GM11168 (cell line): ENCODE results near the gene FASTKD3.

ENCODE experiments used
- in situ Hi-C: fragments of 300-500 bp; cut with MboI; formaldehyde crosslinking; loops from one replicate; pipeline ENCODE4 v1.12.0; 2022; ENCODE audit warnings: low sequenced_read_pairs; ENCODE audit not compliant: unreplicated experiment

Gene FASTKD3

GRCh38 chr5:7851617-7852289 is 17.1 kb downstream of the FASTKD3 start:
- in situ Hi-C loops: no loop called here

- in situ Hi-C loops: no loop called here
Measured at GRCh38 chr5:7851240-7851592, 17.6 kb downstream of the FASTKD3 start.

- in situ Hi-C loops: no loop called here
Measured at GRCh38 chr5:7850395-7851239, 18.2 kb downstream of the FASTKD3 start, which contains the start of gene CFAP90. TSS of gene CFAP90 (minus strand) at chr5:7851133. CDS start at chr5:7851021, 112 bp downstream.

DNA sequence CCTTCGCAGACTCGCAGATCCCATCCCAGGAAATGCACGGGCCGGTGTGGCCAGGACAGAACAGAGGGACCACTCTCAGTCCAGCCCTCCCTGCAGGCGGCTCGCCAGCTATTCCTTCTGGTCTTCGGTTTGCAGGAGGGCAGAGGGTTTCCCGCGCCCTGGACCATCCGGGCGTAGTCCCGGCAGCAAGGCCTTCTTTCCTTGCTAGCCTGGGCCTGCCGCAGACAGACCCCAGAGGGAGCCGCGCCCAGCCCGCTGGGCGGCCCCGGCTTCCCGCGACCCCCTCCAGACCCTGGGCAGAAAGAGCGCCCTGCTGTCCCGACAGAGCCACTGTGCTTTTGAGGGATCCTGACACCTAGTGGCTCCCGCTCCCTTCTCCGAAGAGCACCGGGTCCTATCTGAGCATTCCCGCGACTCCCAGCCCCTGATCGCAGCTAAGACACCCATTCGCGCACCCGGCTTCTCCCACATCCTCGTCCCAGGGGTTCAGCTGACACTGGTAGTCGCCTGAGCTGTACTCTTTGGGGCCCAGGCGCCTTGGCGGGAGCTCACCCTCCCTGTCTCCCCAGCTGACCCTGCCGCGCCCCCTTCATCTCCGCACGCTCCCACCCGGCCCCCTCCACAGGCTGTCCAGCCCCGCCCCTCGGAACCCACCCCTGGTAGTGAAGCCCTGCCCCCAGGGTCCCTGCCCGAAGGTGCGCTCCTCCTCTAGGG is 19.0 kb downstream of the FASTKD3 start:
- in situ Hi-C loops: no loop called here

DNA sequence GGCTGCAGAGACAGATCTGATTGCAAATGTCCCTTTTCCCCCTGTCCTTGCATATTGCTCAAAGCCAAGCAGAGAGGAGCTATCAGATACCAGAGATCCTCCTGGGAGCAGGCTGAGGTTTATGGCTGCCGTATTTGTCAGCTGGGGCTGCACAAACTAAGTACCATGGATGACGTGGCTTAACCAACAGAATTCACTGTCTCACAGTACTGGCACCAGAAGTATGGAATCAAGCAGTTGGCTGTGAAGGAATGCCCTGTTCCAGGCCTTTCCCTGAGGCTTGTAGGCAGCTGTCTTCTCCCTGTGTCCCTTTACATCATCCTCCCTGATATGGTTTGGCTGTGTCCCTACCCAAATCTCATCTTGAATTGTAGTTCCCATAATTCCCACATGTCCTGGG is 20.5 kb downstream of the FASTKD3 start:
- in situ Hi-C loops: no loop called here

DNA sequence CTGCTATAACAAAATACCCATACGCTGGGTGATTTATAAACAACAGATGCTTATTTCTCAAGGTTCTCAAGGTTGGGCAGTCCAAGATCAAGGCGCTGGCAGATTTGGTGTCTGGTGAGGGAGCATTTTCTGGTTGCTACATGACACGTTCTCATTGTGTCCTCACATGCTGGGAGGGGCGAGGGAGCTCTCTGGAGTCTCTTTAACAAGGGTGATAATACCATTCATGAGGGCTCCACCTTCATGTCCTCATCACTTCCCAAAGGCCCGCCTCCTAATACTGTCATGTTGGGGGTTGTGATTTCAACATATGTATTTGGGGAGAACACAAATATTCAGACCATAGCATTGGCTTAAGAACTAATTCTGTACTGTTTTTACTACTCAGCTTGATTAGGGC is 22.5 kb downstream of the FASTKD3 start:
- in situ Hi-C loops: no loop called here

DNA sequence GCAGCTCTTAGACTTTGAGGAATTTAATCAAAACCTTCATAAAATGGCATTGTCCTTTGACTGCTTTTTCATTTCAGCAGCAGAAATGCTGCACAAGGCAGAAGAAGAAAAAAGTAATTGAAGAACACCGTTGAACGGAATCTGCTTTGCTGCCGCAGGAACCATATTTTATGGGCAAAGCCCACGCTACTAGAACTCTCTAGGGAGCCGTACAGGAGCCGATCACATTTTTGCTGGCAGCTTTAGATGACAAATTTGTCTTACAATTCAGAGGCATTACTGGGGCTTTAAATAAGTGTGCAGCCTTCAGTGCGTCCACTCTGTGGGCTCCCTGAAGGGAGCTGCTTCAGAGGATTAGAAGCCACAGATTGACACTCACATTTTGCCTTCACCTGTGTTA is 23.3 kb downstream of the FASTKD3 start:
- in situ Hi-C loops: no loop called here

- in situ Hi-C loops: no loop called here
Measured at GRCh38 chr5:7844901-7845300, 23.9 kb downstream of the FASTKD3 start.

- in situ Hi-C loops: no loop called here
Measured at GRCh38 chr5:7842531-7842930, 26.3 kb downstream of the FASTKD3 start.

- in situ Hi-C loops: no loop called here
Measured at GRCh38 chr5:7837403-7837802, 31.4 kb downstream of the FASTKD3 start.

- in situ Hi-C loops: no loop called here
Measured at GRCh38 chr5:7834982-7835381, 33.8 kb downstream of the FASTKD3 start.

- in situ Hi-C loops: no loop called here
Measured at GRCh38 chr5:7828269-7828668, 40.6 kb downstream of the FASTKD3 start.

- in situ Hi-C loops: no loop called here
Measured at GRCh38 chr5:7827610-7828009, 41.2 kb downstream of the FASTKD3 start.

GRCh38 chr5:7825630-7826029 is 43.2 kb downstream of the FASTKD3 start:
- in situ Hi-C loops: no loop called here

GRCh38 chr5:7824995-7825394 is 43.8 kb downstream of the FASTKD3 start:
- in situ Hi-C loops: no loop called here

DNA sequence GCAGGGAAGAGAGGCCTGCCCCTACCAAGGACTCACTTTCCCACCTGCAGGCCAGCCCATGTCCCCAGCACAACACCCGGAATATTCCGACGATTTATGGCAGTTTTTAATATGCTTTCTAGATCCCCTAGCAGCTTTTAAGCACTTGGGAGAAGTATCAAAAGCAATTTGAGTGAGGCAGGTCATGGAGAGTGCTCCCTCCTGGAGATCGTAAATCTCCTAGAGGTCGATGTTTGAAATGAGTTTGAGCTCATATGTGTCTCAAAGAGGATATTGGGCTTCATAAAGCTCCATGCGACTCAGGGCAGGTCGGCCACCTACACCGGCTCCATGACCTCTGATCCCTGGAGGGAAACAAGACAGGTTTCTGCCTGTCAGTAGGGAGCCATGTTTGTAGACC is 45.2 kb downstream of the FASTKD3 start:
- in situ Hi-C loops: no loop called here

DNA sequence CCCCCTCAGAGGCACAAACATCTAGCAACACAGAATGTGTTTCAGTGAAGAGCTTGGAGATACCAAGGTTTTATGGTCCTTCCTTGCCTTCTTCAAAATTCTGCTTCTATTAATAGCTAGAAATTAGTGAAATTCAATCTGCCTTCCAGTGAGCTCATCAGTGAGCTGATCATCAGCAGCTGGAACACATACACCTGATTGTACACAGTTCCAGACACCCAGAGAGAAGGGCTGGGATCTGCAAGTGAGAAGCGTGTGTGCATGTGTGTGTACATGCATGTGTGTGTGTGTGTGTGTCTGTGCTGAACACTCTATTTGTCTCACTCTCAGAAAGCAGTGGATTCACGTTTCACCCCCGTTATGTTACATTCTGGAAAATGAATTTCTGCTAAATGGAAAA is 46.4 kb downstream of the FASTKD3 start:
- in situ Hi-C loops: no loop called here

DNA sequence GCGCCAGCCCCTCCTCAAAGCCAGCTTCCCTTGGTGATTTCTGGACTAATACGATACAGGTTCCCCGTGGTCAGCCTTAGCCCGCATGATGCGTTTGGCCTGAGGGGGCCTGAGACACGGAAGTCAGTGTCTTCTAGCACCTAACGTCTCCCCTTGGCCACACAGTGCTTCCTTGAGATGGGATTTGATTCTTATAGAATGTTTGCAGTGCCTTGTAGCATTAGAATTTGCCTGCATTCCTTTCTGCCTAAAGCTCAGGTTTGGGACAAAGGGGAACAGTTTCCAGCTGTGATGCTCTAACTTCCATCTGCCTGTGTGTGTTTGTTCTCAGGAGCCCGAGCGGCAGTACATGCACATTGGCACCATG is 52.3 kb downstream of the FASTKD3 start:
- in situ Hi-C loops: no loop called here

- in situ Hi-C loops: no loop called here
Measured at GRCh38 chr5:7815892-7816534, 52.8 kb downstream of the FASTKD3 start.

DNA sequence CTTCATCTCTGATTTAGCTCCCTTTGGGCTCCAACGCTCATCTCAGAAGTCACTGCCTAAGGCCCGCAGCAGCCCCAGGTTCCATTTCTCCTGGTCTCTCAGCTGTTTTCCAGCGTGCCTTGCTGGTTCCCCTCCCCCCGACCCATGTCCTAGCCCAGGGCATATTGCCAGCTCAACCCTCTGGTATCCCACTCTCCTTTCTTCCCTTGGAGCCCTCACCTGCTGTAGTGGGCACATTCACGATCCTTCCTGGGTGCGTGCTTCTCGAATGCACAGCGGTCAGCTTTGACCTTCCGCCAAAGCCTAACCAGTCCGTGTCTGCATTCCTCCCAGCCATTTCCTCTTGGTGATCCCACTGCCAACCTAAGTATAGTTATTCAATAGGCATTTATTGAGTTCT is 54.0 kb downstream of the FASTKD3 start:
- in situ Hi-C loops: no loop called here

- in situ Hi-C loops: no loop called here
Measured at GRCh38 chr5:7813576-7813975, 55.3 kb downstream of the FASTKD3 start.
